Esophagus squamous epithelium (tissue), 4 donors: ENCODE data around the gene CTNNA2.

Source experiments
- POLR2A ChIP-seq, 4 donors: fragments of 450-650 bp; IDR thresholded peaks; one replicate each; pipeline ENCODE4 v1.6.1; 2017; ENCODE audit warnings: antibody characterized with exemption in 4 of 4, mild to moderate bottlenecking in 4 of 4, moderate library complexity in 3 of 4
- TF ChIP-seq, protein P1 (sequence below), 6 experiments: fragments of 450-650 bp in 4 of 6; fragments of 200-600 bp in 2 of 6; sonication (generic) in 2 of 6; IDR thresholded peaks; one replicate each; pipeline ENCODE4 v1.5.1; 2016 to 2019; ENCODE audit warnings: antibody characterized with exemption in 6 of 6, mild to moderate bottlenecking in 4 of 6, moderate library complexity in 4 of 6

DNA sequence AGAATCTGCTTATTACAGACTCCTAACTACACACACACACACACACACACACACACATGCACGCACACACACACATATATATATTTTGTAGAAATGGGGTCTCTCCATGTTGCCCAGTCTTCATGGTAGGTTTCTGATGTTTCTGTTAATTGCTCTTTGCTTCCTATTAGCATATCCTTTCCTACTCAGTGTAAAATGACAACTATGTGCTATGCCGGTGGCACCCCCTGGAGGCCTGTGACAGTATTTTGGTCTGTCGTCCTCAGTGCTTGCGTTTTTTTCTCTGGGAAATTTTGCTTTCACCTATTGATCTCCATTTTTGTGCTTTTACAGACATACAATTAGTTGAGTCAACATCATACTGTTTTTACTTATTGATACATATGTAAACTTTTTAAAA, 469.6 kb downstream of the CTNNA2 start:
- TF ChIP-seq, protein P1, sequence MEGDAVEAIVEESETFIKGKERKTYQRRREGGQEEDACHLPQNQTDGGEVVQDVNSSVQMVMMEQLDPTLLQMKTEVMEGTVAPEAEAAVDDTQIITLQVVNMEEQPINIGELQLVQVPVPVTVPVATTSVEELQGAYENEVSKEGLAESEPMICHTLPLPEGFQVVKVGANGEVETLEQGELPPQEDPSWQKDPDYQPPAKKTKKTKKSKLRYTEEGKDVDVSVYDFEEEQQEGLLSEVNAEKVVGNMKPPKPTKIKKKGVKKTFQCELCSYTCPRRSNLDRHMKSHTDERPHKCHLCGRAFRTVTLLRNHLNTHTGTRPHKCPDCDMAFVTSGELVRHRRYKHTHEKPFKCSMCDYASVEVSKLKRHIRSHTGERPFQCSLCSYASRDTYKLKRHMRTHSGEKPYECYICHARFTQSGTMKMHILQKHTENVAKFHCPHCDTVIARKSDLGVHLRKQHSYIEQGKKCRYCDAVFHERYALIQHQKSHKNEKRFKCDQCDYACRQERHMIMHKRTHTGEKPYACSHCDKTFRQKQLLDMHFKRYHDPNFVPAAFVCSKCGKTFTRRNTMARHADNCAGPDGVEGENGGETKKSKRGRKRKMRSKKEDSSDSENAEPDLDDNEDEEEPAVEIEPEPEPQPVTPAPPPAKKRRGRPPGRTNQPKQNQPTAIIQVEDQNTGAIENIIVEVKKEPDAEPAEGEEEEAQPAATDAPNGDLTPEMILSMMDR (IDR thresholded peaks at IDR 0.05): no peak
- TF ChIP-seq POLR2A (IDR thresholded peaks at IDR 0.05): no peak
